Osteoblast (primary cell): ENCODE data around the gene ADAMTS16. TPM values are rescaled to one million over a fixed set of nuclear protein-coding genes. Genes with fewer than 3 reads are reported as not detected.

Experiments
- DNase-seq: peaks from one replicate; pipeline ENCODE4 v3.0.0; 2011; ENCODE audit warnings: low spot score, mixed read lengths; ENCODE audit not compliant: insufficient read length; ENCODE audit errors: missing footprints
- H2AFZ ChIP-seq: 2 replicates; pipeline ENCODE4 v1.6.0; 2011; ENCODE audit warnings: mild to moderate bottlenecking, low read length
- H3K27ac ChIP-seq: 2 replicates; pipeline ENCODE4 v1.5.1; 2011; ENCODE audit warnings: mild to moderate bottlenecking, low read depth, low read length, moderate library complexity
- H3K27me3 ChIP-seq: 2 replicates; pipeline ENCODE4 v1.6.0; 2012; ENCODE audit warnings: mild to moderate bottlenecking, control low read depth, inconsistent platforms, low read length, moderate library complexity; ENCODE audit not compliant: insufficient read depth
- H3K36me3 ChIP-seq: 2 replicates; pipeline ENCODE4 v1.5.1; 2011; ENCODE audit warnings: mild to moderate bottlenecking, low read length, control low read depth, moderate library complexity; ENCODE audit not compliant: insufficient read depth
- H3K4me1 ChIP-seq: 2 replicates; pipeline ENCODE4 v1.5.1; 2011; ENCODE audit warnings: mild to moderate bottlenecking, low read length, control low read depth, moderate library complexity; ENCODE audit not compliant: insufficient read depth
- H3K4me2 ChIP-seq: 2 replicates; pipeline ENCODE4 v1.6.0; 2011; ENCODE audit warnings: mild to moderate bottlenecking, low read length; ENCODE audit not compliant: insufficient read depth
- H3K4me3 ChIP-seq: fragments of 200-600 bp; sonication (generic); 3 replicates; pipeline ENCODE4 v1.5.1; 2012; ENCODE audit warnings: mild to moderate bottlenecking, low read length, inconsistent platforms; ENCODE audit not compliant: insufficient read depth
- H3K79me2 ChIP-seq: 2 replicates; pipeline ENCODE4 v1.6.0; 2012; ENCODE audit warnings: mild to moderate bottlenecking, low read length, control low read depth, inconsistent platforms; ENCODE audit not compliant: insufficient read depth
- H3K9me3 ChIP-seq: 2 replicates; pipeline ENCODE4 v1.5.1; 2011; ENCODE audit warnings: low read depth, low read length, control low read depth
- H4K20me1 ChIP-seq: 2 replicates; pipeline ENCODE4 v1.6.0; 2012; ENCODE audit warnings: mild to moderate bottlenecking, low read length, control low read depth; ENCODE audit not compliant: insufficient read depth
- total RNA-seq: library from RNA; depleted of rRNA; stranded (reverse); fragments of >200 nt; gene quantifications from 2 replicates; pipeline ENCODE4 v1.2.3, GENCODE V29; 2012
- TF ChIP-seq, protein P1 (sequence below): IDR thresholded peaks from 2 replicates; pipeline ENCODE4 v1.5.1; 2011; ENCODE audit warnings: mild to moderate bottlenecking, low read depth, low read length, moderate library complexity; ENCODE audit errors: extremely low read depth

ADAMTS16 gene
- total RNA-seq, 1 donor = 1.4 TPM

DNA sequence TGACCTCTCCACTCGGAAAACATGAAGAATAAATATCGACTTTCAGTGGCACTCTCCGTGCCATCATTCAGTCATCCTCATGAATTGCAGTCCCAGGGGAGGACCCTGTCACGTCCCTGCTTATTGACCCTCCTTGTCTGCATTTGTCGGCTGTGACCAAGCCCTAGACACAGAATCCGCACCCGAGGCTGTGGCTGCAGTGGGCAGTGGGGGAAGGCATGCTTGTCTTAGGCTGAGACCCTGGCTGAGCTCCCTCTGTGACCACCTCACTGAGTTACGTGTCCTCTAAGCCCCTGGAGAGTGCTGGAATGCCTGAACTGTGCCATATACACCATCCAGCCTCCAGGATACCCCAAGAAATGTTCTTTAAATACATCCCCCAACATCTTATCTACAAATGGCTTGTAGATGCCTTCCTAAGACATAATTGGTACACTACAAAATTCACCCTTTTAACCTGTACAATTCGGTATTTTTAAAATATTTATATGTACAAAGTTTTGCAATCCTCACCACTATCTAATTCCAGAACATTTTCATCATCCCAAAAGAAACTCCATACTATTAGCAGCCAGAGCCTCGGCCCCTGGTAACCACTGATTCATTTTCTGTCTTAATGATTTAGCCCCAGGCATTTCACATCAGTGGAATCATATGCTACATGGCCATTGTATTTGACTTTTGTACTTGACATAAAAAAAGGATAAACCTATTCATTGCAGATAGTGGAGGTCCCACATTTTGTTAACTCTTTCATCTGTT, 201.6 kb downstream of the ADAMTS16 start:
- H2AFZ ChIP-seq = no peak overlapping the region
- TF ChIP-seq, protein P1, sequence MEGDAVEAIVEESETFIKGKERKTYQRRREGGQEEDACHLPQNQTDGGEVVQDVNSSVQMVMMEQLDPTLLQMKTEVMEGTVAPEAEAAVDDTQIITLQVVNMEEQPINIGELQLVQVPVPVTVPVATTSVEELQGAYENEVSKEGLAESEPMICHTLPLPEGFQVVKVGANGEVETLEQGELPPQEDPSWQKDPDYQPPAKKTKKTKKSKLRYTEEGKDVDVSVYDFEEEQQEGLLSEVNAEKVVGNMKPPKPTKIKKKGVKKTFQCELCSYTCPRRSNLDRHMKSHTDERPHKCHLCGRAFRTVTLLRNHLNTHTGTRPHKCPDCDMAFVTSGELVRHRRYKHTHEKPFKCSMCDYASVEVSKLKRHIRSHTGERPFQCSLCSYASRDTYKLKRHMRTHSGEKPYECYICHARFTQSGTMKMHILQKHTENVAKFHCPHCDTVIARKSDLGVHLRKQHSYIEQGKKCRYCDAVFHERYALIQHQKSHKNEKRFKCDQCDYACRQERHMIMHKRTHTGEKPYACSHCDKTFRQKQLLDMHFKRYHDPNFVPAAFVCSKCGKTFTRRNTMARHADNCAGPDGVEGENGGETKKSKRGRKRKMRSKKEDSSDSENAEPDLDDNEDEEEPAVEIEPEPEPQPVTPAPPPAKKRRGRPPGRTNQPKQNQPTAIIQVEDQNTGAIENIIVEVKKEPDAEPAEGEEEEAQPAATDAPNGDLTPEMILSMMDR = no peak
- no peak overlapping the region for H3K4me2 ChIP-seq
- no peaks in the 10 kb centered on the region for H4K20me1 ChIP-seq
- peaks cover 28% of the 10 kb centered on the region for H3K4me1 ChIP-seq
- H3K79me2 ChIP-seq = no peaks in the 10 kb centered on the region
- H3K4me3 ChIP-seq = no peak overlapping the region
- H3K36me3 ChIP-seq = no peaks in the 10 kb centered on the region
- DNase-seq = no peak
- no peaks in the 10 kb centered on the region for H3K27me3 ChIP-seq
- peak overlapping the region; percentile 59 for H3K27ac ChIP-seq
- H3K9me3 ChIP-seq = no peaks in the 10 kb centered on the region

DNA sequence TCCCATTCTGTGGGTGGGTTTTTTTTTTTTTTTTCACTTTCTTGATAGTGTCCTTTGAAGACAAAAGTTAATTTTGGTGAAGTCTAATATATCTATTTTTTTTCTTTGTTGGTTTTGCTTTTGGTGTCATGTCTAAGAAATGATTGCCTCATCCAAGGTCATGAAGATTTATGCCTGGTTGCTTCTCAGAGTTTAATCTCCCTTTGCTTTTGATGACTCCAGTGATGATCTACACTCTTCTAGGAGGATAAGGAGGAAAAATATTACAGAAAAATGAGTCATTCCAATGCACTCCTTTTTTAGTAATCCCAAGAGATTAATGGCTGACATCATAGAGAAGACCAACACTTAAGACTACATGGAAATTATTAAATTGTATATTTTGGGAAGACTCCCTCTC, 202.7 kb downstream of the ADAMTS16 start:
- no peak overlapping the region for H3K4me2 ChIP-seq
- no peak overlapping the region for H3K4me3 ChIP-seq
- H3K9me3 ChIP-seq = no peaks in the 10 kb centered on the region
- TF ChIP-seq, protein P1 = no peak
- peaks cover 28% of the 10 kb centered on the region for H3K4me1 ChIP-seq
- no peaks in the 10 kb centered on the region for H3K79me2 ChIP-seq
- H3K27me3 ChIP-seq = no peaks in the 10 kb centered on the region
- peak; percentile 79 for DNase-seq
- no peaks in the 10 kb centered on the region for H3K36me3 ChIP-seq
- H4K20me1 ChIP-seq = no peaks in the 10 kb centered on the region
- H3K27ac ChIP-seq = peak overlapping the region; percentile 59
- H2AFZ ChIP-seq = no peak overlapping the region

DNA sequence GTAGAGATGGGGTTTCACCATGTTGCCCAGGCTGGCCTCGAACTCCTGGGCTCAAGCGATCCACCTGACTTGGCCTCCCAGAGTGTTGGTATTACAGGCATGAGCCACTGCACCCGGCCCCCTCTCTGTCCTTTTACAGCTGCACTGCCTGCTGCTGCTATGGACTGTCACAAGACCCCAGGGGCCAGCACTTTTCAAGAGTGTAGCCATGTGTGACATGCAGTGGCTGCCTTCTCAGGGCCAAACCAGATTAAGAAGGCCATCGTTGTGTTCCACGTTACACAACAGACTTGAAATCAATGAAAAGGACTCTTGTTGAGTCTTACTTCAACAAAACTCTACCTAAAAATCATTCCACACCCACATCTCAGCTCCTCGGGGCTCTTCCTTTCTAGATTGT, 203.4 kb downstream of the ADAMTS16 start:
- no peak for DNase-seq
- H2AFZ ChIP-seq = no peak overlapping the region
- TF ChIP-seq, protein P1 = no peak
- H3K4me1 ChIP-seq = peaks cover 28% of the 10 kb centered on the region
- H3K4me2 ChIP-seq = no peak overlapping the region
- H3K9me3 ChIP-seq = no peaks in the 10 kb centered on the region
- H3K27ac ChIP-seq = no peak overlapping the region
- no peak overlapping the region for H3K4me3 ChIP-seq
- no peaks in the 10 kb centered on the region for H3K36me3 ChIP-seq
- H4K20me1 ChIP-seq = no peaks in the 10 kb centered on the region
- no peaks in the 10 kb centered on the region for H3K79me2 ChIP-seq
- H3K27me3 ChIP-seq = no peaks in the 10 kb centered on the region

DNA sequence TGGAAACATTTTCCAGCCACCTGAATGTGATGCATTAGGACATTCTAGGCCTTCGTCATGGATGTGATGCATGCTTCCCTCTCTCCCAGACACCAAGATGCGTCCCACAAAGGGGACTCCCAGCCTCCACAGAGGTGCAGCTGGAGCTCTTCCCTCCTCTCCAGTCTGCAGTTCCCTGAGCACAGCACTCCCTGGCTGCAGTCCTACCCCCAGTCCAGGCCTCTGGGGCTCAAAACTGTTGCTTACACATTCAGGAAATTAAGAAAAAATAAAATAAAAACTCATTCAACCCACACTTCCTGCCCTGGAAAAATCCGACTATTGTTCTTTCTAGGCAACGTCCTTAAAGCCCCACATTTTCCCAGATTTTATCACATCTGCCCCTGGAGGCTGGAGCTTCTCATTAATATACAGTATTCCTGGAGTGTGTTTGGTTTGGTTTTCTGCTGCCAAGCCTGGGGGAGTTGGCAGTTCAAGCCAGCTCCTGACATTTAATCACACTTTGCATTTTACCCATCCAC, 204.0 kb downstream of the ADAMTS16 start:
- Histone ChIP-seq H2AFZ (no peak overlapping the region), H3K4me3 (no peak overlapping the region), H3K4me1 (peaks cover 28% of the 10 kb centered on the region), H3K9me3 (no peaks in the 10 kb centered on the region), H3K27me3 (no peaks in the 10 kb centered on the region), H3K36me3 (no peaks in the 10 kb centered on the region), H3K79me2 (no peaks in the 10 kb centered on the region), H3K27ac (no peak overlapping the region), H3K4me2 (no peak overlapping the region), H4K20me1 (no peaks in the 10 kb centered on the region)
- no peak for DNase-seq
- TF ChIP-seq, protein P1 = no peak
